HepG2 (cell line): ENCODE measurements around the gene CLEC10A. TPM values are rescaled to one million over a fixed set of nuclear protein-coding genes. Genes with fewer than 3 reads are reported as not detected.

ENCODE experiments used
- ASH2L ChIP-seq: fragments of 300-600, 200-600 bp; sonication (generic); IDR thresholded peaks from 2 replicates; pipeline ENCODE4 v1.7.0; 2017; ENCODE audit warnings: low read depth, mild to moderate bottlenecking, moderate library complexity, mixed read lengths, low read length; ENCODE audit not compliant: insufficient read length
- EP300 ChIP-seq, 3 experiments: sonication (generic) in 1 of 3; formaldehyde crosslinking in 1 of 3; IDR thresholded peaks; 2 replicates each; pipeline versions ENCODE4 v1.5.1 to v1.6.1; 2011 to 2020; ENCODE audit warnings: low read depth in 2 of 3, low read length in 2 of 3, borderline replicate concordance in 1 of 3, improper control_type of control experiment in 1 of 3, mild to moderate bottlenecking in 1 of 3, missing genetic modification reagents in 1 of 3, moderate library complexity in 1 of 3
- FOXC1 ChIP-seq: sonication (generic); formaldehyde crosslinking; IDR thresholded peaks from 2 replicates; pipeline ENCODE4 v1.8.0; 2022; ENCODE audit warnings: mild to moderate bottlenecking, missing genetic modification reagents, borderline replicate concordance
- FOXK2 ChIP-seq: fragments of 450-650 bp; IDR thresholded peaks from 2 replicates; pipeline ENCODE4 v1.6.1; 2016
- HOXA5 ChIP-seq: sonication (generic); formaldehyde crosslinking; IDR thresholded peaks from 2 replicates; pipeline ENCODE4 v1.4.0; 2020; ENCODE audit warnings: missing genetic modification reagents
- KLF9 ChIP-seq: IDR thresholded peaks from 2 replicates; pipeline ENCODE4 v1.6.1; 2016; ENCODE audit warnings: low read depth
- MNT ChIP-seq: fragments of 450-650 bp; IDR thresholded peaks from 2 replicates; pipeline ENCODE4 v1.6.1; 2016
- MTERF4 ChIP-seq: sonication (generic); formaldehyde crosslinking; IDR thresholded peaks from 2 replicates; pipeline ENCODE4 v1.8.0; 2023; ENCODE audit warnings: mild to moderate bottlenecking, missing genetic modification reagents
- MXD1 ChIP-seq: sonication (generic); formaldehyde crosslinking; IDR thresholded peaks from 2 replicates; pipeline ENCODE4 v1.4.0; 2020; ENCODE audit warnings: mild to moderate bottlenecking, missing genetic modification reagents
- PRDM4 ChIP-seq: sonication (generic); formaldehyde crosslinking; IDR thresholded peaks from 2 replicates; pipeline ENCODE4 v1.9.0; 2021; ENCODE audit warnings: missing genetic modification reagents, borderline replicate concordance
- REL ChIP-seq: sonication (generic); formaldehyde crosslinking; conservative IDR thresholded peaks from 2 replicates; pipeline ENCODE4 v1.8.0; 2022; ENCODE audit warnings: mild to moderate bottlenecking, missing genetic modification reagents, moderate library complexity
- ZBTB42 ChIP-seq: sonication (generic); formaldehyde crosslinking; IDR thresholded peaks from 2 replicates; pipeline ENCODE4 v1.5.0; 2020; ENCODE audit warnings: mild to moderate bottlenecking, missing genetic modification reagents
- ZBTB7B ChIP-seq: sonication (generic); formaldehyde crosslinking; IDR thresholded peaks from 2 replicates; pipeline ENCODE4 v1.4.0; 2020; ENCODE audit warnings: missing genetic modification reagents
- ZFP41 ChIP-seq: sonication (generic); formaldehyde crosslinking; IDR thresholded peaks from 2 replicates; pipeline ENCODE4 v1.4.0; 2020; ENCODE audit warnings: mild to moderate bottlenecking, missing genetic modification reagents, borderline replicate concordance
- ZNF101 ChIP-seq: sonication (generic); formaldehyde crosslinking; IDR thresholded peaks from 2 replicates; pipeline ENCODE4 v1.4.0; 2020; ENCODE audit warnings: mild to moderate bottlenecking, low read depth, missing genetic modification reagents, borderline replicate concordance
- ZNF225 ChIP-seq: sonication (generic); formaldehyde crosslinking; IDR thresholded peaks from 2 replicates; pipeline ENCODE4 v1.4.0; 2020; ENCODE audit warnings: mild to moderate bottlenecking, missing genetic modification reagents
- ZNF281 ChIP-seq: sonication (generic); formaldehyde crosslinking; IDR thresholded peaks from 2 replicates; pipeline ENCODE4 v1.4.0; 2020; ENCODE audit warnings: missing genetic modification reagents, borderline replicate concordance
- ZNF30 ChIP-seq: sonication (generic); formaldehyde crosslinking; IDR thresholded peaks from 2 replicates; pipeline ENCODE4 v1.5.0; 2020; ENCODE audit warnings: mild to moderate bottlenecking, missing genetic modification reagents
- ZNF543 ChIP-seq: sonication (generic); formaldehyde crosslinking; IDR thresholded peaks from 2 replicates; pipeline ENCODE4 v1.4.0; 2020; ENCODE audit warnings: mild to moderate bottlenecking, missing genetic modification reagents
- ZNF75D ChIP-seq: sonication (generic); formaldehyde crosslinking; IDR thresholded peaks from 2 replicates; pipeline ENCODE4 v1.8.1; 2023; ENCODE audit warnings: missing genetic modification reagents, mild to moderate bottlenecking, borderline replicate concordance
- ZNF883 ChIP-seq: sonication (generic); formaldehyde crosslinking; IDR thresholded peaks from 2 replicates; pipeline ENCODE4 v1.5.1; 2020; ENCODE audit warnings: mild to moderate bottlenecking, missing genetic modification reagents; ENCODE audit errors: not compliant biosample characterization
- polyA plus RNA-seq, 8 experiments: library from polyadenylated mRNA; depleted of rRNA in 3 of 8; stranded (reverse) in 7 of 8; unstranded in 1 of 8; fragments of >200 nt; fragmentation: Illumina TruSeq in 4 of 8; extraction: Trizol in 4 of 8; gene quantifications; 2 replicates each; pipeline versions ENCODE4 v1.2.1 to v1.2.3, GENCODE V29; 2011 to 2016; ENCODE audit warnings: low read depth in 4 of 8, missing spikeins in 1 of 8, mixed read lengths in 1 of 8; ENCODE audit not compliant: insufficient read depth in 1 of 8
- total RNA-seq, 5 experiments: library from RNA; depleted of rRNA; stranded (reverse); fragments of >200 nt; fragmentation: Illumina TruSeq; extraction: Trizol; gene quantifications; 2 replicates each; pipeline ENCODE4 v1.2.3, GENCODE V29; 2016; ENCODE audit warnings: low read depth in 1 of 5

CLEC10A gene
- total and polyA plus RNA-seq, 2 of the 13 experiments (the other 11 are each of a cell fraction or from before 2014, with no cell fraction given), result 0.33 TPM; not detected in 1

GRCh38 chr17:7111784-7112509 lies 31.9 kb upstream of the CLEC10A start (continued):
- TF ChIP-seq MNT, result no peak
- no peak for TF ChIP-seq ZNF225 (CRISPR knock-in tag)
- TF ChIP-seq HOXA5 (CRISPR knock-in tag), result no peak
- no peak for TF ChIP-seq PRDM4 (CRISPR knock-in tag)
- TF ChIP-seq MTERF4 (CRISPR knock-in tag), result no peak
- TF ChIP-seq ZNF30 (CRISPR knock-in tag), result no peak
- TF ChIP-seq MXD1, result no peak
- TF ChIP-seq ZBTB42 (CRISPR knock-in tag), result no peak
- no peak for TF ChIP-seq EP300 (IDR thresholded peaks at IDR 0.05; ENCODE audit: low read depth in 2 of 2, low read length in 2 of 2)
- no peak for TF ChIP-seq EP300 (CRISPR knock-in tag; IDR thresholded peaks at IDR 0.05; ENCODE audit: borderline replicate concordance)
- TF ChIP-seq FOXC1 (CRISPR knock-in tag), result no peak
- no peak for TF ChIP-seq ZNF75D (CRISPR knock-in tag)
- TF ChIP-seq KLF9 (CRISPR knock-in tag), result no peak
- no peak for TF ChIP-seq REL (CRISPR knock-in tag)
- TF ChIP-seq ZNF883 (CRISPR knock-in tag), result no peak
- TF ChIP-seq ASH2L, result peak; percentile 26
- TF ChIP-seq ZNF543 (CRISPR knock-in tag), result no peak
- TF ChIP-seq ZNF281 (CRISPR knock-in tag), result peak; percentile 70; the same call in 1 of the 2 replicates
- no peak for TF ChIP-seq ZFP41 (CRISPR knock-in tag)
- no peak for TF ChIP-seq FOXK2
- no peak for TF ChIP-seq ZBTB7B
- TF ChIP-seq ZNF101 (CRISPR knock-in tag), result no peak
